Activated CD8-positive, alpha-beta memory T cell treated with anti-CD3 and anti-CD28 coated beads for 48 hours (primary cell): Measurements from ENCODE around the gene PARM1.

Experiments
- DNase-seq, 3 experiments: peaks; one replicate each; pipeline ENCODE4 v3.0.0-alpha.2; 2020; ENCODE audit warnings: low read depth in 2 of 3, low spot score in 2 of 3

The PARM1 gene, protein sequence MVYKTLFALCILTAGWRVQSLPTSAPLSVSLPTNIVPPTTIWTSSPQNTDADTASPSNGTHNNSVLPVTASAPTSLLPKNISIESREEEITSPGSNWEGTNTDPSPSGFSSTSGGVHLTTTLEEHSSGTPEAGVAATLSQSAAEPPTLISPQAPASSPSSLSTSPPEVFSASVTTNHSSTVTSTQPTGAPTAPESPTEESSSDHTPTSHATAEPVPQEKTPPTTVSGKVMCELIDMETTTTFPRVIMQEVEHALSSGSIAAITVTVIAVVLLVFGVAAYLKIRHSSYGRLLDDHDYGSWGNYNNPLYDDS

DNA sequence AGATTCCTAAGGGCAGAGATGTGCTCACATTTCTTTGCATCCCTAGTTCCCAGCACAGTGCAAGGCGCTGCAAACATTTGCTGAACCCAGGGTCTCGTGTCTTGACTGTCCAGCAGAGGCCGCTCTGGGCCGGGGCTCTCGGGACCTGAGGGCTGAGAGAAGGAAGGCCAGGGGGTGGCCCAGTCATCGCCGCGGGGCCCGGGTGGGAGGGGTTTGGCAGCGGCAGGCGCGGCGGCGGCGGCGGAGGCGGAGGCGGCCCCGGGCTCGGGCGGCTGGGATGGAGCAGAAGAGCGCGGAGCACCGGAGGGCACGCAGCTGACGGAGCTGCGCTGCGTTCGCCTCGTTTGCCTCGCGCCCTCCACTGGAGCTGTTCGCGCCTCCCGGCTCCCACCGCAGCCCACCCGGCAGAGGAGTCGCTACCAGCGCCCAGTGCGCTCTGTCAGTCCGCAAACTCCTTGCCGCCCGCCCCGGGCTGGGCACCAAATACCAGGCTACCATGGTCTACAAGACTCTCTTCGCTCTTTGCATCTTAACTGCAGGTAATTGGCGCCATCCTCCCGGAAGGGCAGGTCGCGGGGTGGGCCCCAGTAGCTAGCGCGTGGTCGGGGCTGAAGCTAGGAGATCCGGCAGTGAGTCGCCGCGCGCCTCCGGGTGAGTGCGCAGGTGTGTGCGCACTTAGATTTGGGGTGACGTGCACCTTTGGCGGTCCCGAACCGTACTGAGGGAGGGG is at the start of gene PARM1:
PARM1 (plus strand) TSS at position 285 of the 730 bp plus-strand sequence; CDS start at position 497, 212 bp downstream.
- peak; percentile 7 to 53 (median 30) for DNase-seq

DNA sequence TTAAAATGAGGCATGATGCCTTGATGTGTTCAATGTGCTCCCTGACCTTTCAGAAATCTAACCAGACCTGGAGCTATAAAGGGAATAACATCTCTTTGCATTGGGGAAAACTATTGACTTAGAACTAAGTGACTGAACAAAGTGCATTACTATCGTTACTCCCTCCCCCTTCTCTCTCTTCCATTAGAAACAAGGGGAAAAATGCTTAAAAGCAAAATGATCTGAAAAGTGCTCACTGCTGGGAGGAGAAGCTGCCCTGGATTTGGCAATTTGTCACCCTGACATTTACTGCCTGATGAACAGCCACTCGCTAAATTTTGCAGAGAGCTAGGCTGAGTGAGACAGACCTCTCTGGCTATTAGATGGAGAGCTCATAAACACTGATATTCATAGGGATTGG is 48.6 kb upstream of the PARM1 start:
- DNase-seq: no peak

DNA sequence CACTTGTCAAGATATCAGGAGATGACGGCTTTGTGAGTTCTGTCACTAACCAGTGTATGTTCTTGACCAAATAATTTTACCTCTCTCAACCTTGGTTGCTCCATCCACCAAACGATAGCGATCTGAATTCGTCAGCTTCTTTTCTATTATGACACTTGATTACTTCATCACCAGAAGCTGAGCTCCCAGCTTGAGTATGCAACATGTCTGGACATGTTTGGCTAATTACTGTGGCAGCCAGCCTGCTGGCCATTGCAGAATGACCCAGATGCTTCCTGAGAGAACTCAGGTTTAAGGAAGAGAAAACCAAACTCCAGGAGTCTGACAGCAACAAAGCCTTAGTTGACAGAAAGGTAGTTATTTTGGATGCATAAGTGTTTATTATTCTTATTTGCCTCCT is 46.4 kb upstream of the PARM1 start:
- DNase-seq: no peak

DNA sequence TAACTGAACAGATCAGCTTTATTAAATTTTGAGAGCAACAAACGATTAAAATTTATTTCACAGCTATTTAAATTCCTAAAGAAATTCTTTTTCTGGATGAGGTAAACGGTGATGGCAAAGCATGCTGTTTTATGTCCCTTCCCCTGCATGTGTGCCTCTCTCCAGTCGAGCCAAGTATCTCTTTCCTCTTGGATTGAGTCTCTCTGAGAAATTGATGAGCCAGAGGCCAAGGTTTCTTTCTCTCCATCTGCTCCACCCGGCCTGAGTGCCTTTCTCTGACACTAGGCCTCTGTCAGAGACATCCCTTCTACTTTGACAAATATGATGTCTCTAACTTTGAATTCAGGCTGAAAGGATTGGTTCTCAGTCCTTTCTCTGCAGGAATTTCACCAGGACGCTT is 42.6 kb upstream of the PARM1 start:
- DNase-seq: no peak

DNA sequence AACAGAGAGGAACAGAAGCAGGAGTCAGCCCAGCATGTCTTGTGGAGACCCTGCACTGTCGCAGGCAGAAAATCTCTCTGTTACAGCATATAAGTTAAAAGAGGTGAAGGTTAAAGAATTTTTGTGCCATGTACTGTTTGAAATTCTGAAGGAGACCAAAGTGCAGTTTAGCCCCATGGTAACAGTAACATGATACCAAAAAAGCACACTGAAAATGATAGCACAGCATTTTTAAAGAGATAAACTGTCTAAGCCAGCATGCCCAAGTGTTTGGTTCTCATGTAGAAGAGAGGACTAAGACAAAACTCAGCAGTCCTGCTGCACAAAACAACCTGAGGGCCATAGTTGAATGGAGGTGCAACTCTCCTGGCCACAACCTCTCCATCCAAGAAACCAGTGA is 41.9 kb upstream of the PARM1 start:
- no peak for DNase-seq

DNA sequence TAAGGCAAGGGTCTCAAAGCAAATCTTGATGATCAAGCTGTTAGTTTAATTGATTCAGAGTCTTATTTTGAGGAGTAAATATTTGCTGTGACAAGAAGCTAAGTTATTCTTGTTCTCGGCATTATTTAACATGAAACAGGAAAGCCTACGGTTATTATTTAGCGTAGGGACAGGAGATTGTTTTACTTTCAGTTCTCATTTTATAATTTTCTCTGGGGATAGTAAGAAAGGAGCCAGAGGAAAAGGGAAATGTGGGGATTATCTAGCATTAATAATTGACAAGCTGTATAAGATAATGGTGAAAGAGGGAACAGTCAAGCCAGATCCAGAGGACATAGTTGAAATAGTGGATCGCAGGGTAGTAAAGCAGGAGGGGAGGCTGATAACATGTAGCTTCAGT is 39.7 kb upstream of the PARM1 start:
- no peak for DNase-seq

DNA sequence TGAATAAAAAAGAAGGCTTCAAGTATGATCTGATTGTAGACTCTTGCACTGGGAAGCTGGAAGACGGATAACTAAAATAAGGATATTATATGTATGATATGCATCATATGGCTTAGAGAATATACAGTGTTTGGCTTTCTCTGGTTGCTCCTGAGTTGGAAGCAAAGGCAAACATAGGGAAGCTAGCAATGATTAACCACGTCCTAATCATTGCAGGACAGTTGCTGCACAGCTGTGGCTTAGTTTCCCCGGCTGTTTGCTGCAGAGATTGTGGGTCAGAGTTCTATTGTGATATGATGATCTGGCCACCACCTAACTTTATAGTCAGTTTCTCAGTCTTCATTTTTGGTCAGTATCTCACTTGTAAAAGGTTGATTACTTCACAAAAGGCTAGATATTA is 36.3 kb upstream of the PARM1 start:
- no peak for DNase-seq

DNA sequence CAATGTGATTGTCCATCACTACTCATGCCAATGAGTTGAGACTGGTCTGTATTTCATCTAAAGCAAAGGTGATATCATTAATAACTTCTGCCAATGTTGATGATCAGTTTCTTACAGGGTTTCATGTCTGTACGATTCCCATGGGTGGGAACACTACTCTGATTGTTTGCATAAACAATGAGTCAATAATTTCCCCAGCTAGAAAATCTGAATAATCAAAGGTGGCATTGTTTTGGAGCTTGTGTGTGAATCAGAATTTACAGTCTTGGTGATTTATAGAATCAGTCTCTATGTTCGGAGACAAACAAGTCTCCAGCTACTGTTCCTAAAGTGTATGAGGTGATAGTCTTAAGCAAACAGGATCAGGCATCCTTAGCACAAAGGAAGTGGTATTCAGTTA is 35.5 kb upstream of the PARM1 start:
- no peak for DNase-seq

DNA sequence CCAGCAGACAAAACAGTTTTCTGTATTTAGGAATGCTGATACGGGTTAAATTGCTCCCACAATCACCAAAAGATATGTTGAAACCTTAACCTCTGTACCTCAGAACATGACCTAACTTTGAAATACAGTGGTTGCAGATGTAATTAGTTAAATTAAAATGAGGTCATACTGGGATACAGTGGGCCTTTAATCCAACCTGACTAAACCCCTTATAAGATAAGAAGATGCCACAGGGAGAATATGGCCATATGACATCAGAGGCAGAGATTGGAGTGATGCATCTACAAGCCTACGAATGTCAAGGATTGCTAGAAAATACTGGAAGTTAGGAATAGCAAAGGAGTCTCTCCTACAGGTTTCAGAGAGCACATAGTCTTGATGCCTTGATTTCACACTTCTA is 32.1 kb upstream of the PARM1 start:
- DNase-seq: no peak

DNA sequence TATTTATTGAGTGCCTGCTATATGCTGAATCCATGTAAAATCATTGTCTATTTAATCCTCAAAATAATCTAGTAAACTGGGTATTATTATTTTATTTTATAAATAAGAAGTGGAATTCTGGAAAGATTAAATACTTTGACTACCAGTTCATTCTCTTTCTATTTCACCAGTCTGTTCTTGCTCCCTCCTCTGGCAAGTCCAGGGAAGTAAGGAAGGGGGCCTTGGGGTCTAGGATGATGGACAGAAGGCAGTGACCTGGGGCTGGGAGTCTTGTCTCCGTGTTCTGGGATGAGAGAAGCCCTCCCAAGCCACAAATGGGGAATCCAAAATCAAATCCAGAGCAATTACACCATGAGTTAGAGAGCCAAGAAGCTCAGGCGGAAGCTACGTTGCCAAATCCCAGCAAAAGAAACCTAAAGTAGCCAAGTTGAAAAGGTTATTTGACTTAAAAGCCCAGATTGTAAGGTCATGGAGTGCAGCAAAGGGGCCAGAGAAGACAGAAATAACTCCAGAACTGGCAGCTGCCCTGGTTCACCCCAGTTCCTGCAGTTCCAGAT is 28.3 kb upstream of the PARM1 start:
- no peak for DNase-seq

DNA sequence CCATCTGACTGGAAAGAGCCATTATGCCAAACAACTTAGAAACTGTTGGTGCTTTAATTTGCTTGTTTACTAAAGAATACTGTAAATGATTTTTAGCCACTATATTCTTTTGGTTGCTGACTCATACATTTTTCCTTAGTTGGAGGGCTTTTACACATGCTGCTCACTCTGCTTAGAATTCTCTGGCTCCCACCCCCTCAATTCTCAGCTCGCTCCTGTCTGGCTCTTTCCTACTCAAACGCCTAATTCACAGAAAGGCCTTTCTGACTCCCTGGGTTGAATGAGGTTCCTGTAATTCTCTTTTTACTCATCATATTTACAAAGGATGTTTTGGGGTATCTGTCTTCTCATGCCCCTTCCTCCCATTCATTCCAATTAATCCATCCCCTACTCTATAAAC is 26.1 kb upstream of the PARM1 start:
- no peak for DNase-seq

DNA sequence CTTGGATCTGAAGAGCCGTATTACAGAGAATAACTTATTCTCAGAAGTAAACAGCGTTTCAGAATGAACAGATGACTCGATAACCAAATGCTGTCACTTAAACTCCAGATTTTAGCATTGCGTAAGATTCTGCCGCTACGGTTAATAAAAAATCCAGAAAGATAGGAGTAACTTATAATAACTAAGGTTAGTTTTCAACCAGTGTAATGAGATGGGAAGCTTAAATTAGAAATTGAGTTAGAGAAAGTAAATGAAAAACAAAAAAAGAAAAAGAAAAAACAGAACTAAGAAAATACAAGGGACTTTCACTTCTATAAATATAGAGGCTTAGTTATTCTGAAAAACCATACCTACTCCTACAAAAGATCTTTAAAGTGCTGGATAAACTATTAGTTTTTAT is 13.1 kb upstream of the PARM1 start:
- DNase-seq: no peak

DNA sequence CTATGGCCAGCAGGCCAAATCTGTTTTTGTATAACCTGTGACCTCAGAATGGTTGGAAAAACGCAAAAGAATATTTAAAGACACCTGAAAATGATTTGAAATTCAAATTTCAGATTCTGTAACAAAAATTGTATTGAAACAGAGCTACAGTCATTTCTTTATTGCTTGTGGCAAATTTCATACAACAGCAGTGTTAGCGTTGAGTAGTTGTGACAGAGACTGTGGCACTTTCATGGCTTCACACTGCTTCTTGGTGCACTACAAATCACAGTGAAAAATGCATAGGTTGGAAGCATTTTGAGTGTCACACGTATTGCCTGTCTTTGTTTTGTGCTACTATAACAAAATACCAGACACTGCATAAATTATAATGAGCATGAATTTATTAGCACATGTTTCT is 12.2 kb upstream of the PARM1 start:
- DNase-seq: no peak

DNA sequence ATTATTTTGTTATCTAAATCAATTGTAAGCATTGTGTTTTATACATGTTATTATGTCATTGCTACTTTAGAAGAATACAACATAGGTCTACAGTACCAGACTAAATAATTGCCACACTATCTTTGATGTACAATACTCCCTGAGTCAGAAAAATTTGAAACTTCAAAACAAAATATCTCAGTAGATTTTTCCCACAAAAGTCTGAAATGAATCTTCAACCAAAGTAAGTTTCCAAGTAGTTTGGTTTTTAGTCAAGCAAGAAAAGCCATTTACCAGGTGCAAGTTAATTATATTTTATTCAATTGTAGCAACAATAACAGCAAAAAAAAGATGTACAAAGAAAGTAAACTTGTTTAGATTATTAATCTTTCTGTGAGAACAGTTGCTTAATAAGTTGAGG is 11.4 kb upstream of the PARM1 start:
- no peak for DNase-seq

DNA sequence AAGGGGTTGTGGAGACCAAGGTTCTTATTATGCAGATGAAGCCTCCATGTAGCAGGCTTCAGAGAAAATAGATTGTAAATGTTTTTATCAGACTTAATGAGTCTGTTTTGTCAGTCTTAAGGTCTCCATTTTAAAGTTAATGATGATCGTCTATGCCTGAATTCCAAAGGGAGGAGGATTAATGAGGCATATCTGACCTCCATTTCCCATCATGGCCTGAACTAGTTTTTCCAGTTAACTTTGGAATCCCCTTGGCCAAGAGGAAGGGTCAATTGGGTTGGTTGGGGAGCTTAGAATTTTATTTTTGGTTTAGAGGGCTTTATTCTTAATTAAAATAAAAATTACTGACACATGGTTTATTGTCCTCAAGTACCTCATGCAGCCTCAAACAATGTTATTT is 6.9 kb upstream of the PARM1 start:
- DNase-seq: no peak

DNA sequence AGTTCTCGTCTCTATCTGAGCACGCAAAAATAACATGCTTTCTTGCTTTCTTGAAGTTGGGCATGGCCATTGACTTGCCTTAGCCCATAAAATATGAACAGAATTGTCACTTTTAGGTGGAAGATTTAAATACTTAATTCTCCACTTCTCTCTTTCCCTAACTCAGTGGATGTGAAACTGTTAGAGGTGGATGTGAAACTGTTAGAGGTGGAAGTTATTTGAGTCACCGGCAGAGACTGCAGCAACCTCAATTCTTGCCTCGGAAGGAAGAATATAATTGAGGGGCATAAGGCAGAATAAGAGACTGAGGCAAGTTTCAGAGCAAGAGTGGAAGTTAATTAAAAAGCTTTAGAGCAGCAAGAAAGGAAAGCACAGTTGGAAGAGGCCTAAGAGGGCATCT is 2.8 kb upstream of the PARM1 start:
- DNase-seq: no peak

DNA sequence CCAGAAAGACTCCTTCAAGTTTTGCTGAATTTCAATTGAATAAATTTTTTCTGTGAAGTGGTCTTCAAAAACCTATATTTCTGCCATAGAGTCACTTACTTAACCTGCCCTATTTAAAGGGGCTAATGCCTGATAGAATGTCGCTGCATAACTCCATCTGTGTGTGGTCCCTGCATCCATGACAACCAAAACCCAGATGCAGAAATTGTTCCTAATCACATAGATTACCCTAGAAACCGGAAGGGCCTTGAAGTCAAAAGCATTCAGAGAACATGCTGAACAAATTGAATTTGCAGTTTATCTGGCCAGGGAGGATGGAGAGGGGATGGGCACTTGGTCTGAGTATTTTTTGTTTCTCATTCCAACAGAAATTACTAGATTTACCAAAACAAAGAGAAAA is 1.5 kb upstream of the PARM1 start:
- DNase-seq: no peak

DNA sequence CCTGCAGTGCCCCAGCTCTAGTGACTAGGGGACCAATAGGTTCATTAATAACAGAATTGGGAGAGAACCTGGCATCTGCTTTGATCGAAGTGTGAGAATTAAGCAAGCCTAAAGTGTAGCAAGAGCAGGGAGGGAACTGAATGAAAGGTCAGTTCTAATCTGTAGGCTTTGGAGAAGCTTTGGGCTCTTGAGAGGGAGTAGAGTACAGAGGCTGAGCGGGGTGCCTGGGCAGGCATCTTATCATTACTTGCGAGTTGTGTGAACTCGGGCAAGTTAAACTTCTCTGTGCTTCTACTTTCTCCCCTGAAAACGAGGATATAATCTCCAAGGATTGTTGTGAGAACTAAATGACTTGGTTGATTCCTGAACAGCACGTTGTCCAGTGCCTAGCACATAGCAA is 906 bp upstream of the PARM1 start:
- DNase-seq: no peak

DNA sequence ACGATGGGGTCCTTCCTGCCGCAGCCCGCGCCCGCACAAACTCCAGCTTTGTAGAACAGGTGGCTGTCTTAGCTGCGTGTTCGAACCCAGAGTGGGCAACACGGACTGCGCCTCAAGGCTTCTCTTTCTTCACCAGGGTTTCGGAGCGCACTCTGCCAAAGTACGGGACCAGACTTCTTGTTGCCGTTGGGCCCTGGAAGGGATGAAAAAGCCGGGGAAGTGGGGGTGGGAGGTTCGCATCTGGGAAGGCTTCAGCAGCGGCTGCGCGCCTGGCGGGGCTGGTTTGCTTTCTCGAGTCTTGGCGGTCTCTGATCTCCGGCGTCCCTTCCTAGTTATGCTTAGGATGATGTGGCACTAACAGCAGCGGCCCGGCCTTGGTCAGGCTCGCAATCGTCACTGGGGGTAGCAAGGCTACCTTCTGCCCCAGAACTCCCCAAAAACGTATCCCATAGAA is 673 bp downstream of the PARM1 start:
- no peak for DNase-seq

DNA sequence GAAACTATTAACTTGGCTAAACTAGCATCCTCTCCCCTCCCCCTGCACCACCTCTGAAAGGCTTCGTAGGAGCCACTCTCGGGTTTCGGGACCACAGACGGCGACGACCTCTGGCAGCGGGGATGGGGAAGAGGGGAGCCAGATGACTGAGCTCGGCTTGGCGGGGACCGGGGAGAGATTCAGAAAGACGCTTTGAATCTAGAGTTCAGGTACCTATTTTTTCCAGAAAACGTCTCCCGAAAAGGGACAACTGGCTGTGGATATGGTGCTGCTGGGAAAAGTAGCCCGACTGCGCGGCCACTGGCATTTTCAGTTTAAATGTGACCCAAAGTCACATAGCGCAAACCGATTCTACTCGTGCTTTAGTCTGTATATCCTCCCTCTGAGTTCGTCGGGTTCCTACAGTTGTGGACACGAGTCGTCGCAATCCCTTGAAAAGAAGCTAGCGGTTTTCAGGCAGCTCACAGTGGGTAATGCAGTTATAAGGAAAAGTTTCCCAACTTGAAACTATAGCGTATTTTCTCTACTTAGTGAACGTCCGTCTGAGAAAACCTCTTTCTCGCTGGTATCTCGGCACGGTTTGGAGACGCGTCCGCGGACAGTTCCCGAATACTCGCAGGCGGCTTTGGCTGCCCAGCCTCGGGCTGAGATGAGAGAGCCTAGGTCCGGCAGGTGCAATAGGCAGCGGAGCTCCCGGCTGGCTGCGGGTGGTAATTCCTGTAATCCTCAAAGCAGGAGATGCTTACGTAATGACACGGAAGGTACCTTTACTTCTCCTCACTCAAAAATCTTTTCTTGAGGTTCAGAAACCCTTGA is 1.3 kb downstream of the PARM1 start:
- no peak for DNase-seq

DNA sequence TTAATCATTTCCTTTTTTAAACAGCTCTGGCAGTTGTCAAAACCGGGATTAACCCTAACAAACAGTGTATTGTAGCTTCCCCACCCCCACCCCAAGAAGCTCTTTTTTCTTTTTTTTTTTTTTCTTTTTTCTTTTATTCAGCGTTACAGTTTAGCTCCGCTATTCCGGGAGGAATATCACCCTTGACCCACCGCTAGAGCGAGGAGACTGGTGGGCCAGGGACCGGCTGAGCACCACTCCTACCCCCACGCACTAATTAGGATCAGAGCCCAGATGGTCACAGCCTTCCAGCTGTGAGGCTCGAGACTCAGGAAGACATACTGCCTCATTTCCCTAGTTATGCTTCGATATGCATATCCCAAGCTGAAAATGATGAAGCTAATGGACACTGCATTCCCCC is 2.0 kb downstream of the PARM1 start:
- no peak for DNase-seq

DNA sequence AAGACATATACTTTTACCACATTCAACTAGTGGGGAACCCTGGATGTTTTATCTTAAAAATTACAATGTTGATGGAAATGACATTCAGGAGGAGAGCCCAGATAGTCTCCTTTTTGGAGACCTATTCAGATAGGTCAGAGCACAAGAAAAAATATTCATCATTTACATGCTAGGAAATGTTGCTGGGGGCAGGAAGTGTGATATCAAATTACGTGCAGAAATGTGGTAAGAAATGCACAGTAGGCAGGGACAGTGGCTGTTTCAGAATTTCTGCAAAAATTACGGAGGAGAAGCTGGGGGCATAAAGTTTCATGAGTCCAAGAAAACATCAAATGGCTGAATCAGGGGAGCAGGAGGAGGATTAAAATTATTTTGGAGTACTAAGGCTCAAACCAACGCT is 8.2 kb downstream of the PARM1 start:
- DNase-seq: no peak
